ENCODE results near the gene ZNF222. TPM values are rescaled to one million over a fixed set of nuclear protein-coding genes. Genes with fewer than 3 reads are reported as not detected.
A peak's percentile ranks its signal among the peaks of the same experiment; 100 is the strongest.

ZNF222 gene
- 1 to 10 TPM; 2.0 to 7.3 (median 2.1) TPM for total RNA-seq

- H3K36me3 ChIP-seq, result peaks cover 0 to 42% (median 25%) of the 10 kb centered on the region in 3 donors
- peak within 1 kb of the TSS; percentile 54 to 88 (median 68) for H3K4me3 ChIP-seq
- peak within 1 kb of the TSS in 3 of 4 donors; percentile 56 to 64 (median 60) for H3K27ac ChIP-seq
- TF ChIP-seq POLR2A (IDR thresholded peaks at IDR 0.05) (no peak), EP300 (IDR thresholded peaks at IDR 0.05) (peak in 1 of 2 donors; percentile 46)
- WGBS, 2 donors, result 2% methylated on average over 35 to 37 of the region's 37 CpGs
- peak; percentile 52 to 78 for DNase-seq (ENCODE audit: low spot score in 2 of 2)
- H3K4me1 ChIP-seq, result peaks cover 0 to 6% (median 0%) of the 10 kb centered on the region in 4 donors
- no peaks in the 10 kb centered on the region for H3K27me3 ChIP-seq
- peaks cover 0 to 37% (median 10%) of the 10 kb centered on the region in 4 donors for H3K9me3 ChIP-seq
Observed at GRCh38 chr19:44025217-44025936, at the start of gene ZNF222. Gene ZNF222, plus strand, starts transcription at chr19:44025379. Its CDS starts 58 bp downstream, at chr19:44025437.

GRCh38 chr19:43976732-43977131 is 48.4 kb upstream of the ZNF222 start:
- H3K9me3 ChIP-seq, result peaks cover 4 to 100% (median 50%) of the 10 kb centered on the region in 4 donors
- TF ChIP-seq CTCF (IDR thresholded peaks at IDR 0.05) (no peak), POLR2A (IDR thresholded peaks at IDR 0.05) (no peak), EP300 (IDR thresholded peaks at IDR 0.05) (no peak)
- H3K27me3 ChIP-seq, result no peaks in the 10 kb centered on the region
- no peak overlapping the region for H3K27ac ChIP-seq
- WGBS, 2 donors, result 92 to 93% methylated on average over 1 of the region's 1 CpG
- no peak for DNase-seq (ENCODE audit: low spot score in 2 of 2)
- peaks cover 0 to 22% (median 0%) of the 10 kb centered on the region in 3 donors for H3K36me3 ChIP-seq
- no peaks in the 10 kb centered on the region for H3K4me1 ChIP-seq
- H3K4me3 ChIP-seq, result no peak overlapping the region

- peaks cover 0 to 27% (median 0%) of the 10 kb centered on the region in 3 donors for H3K36me3 ChIP-seq
- peaks cover 0 to 56% (median 14%) of the 10 kb centered on the region in 4 donors for H3K9me3 ChIP-seq
- no peaks in the 10 kb centered on the region for H3K27me3 ChIP-seq
- 77 to 80% methylated on average over 2 of the region's 2 CpGs for WGBS, 2 donors
- H3K27ac ChIP-seq, result peak overlapping the region in 1 of 4 donors; percentile 81
- H3K4me3 ChIP-seq, result peak overlapping the region; percentile 46 to 79 (median 58)
- peaks cover 0 to 14% (median 7%) of the 10 kb centered on the region in 4 donors for H3K4me1 ChIP-seq
- no peak for TF ChIP-seq CTCF (IDR thresholded peaks at IDR 0.05)
- no peak for TF ChIP-seq EP300 (IDR thresholded peaks at IDR 0.05)
- TF ChIP-seq POLR2A (IDR thresholded peaks at IDR 0.05), result no peak
- DNase-seq (ENCODE audit: low spot score in 2 of 2), result no peak
Observed at GRCh38 chr19:43983544-43983911, 41.7 kb upstream of the ZNF222 start.

GRCh38 chr19:43983912-43984686 is 41.1 kb upstream of the ZNF222 start, which contains the start of gene ZNF155:
Gene ZNF155, plus strand, starts transcription at chr19:43984188. Its CDS starts 4,356 bp downstream, at chr19:43988544.
- H3K4me1 ChIP-seq, result peaks cover 0 to 14% (median 7%) of the 10 kb centered on the region in 4 donors
- DNase-seq (ENCODE audit: low spot score in 2 of 2), result peak; percentile 76 to 87
- H3K27ac ChIP-seq, result peak within 1 kb of the TSS; percentile 3 to 85 (median 70)
- peaks cover 0 to 50% (median 12%) of the 10 kb centered on the region in 4 donors for H3K9me3 ChIP-seq
- no peak for TF ChIP-seq CTCF (IDR thresholded peaks at IDR 0.05)
- peak in 1 of 2 donors; percentile 81 for TF ChIP-seq EP300 (IDR thresholded peaks at IDR 0.05)
- TF ChIP-seq POLR2A (IDR thresholded peaks at IDR 0.05), result peak in 1 of 2 donors; percentile 17
- H3K27me3 ChIP-seq, result no peaks in the 10 kb centered on the region
- peaks cover 0 to 33% (median 2%) of the 10 kb centered on the region in 3 donors for H3K36me3 ChIP-seq
- H3K4me3 ChIP-seq, result peak within 1 kb of the TSS; percentile 46 to 79 (median 58)
- WGBS, 2 donors, result 1% methylated on average over 39 to 40 of the region's 40 CpGs

GRCh38 chr19:43984687-43985000 is 40.5 kb upstream of the ZNF222 start:
- no peaks in the 10 kb centered on the region for H3K27me3 ChIP-seq
- H3K4me3 ChIP-seq, result peak overlapping the region; percentile 46 to 79 (median 58)
- peak overlapping the region in 3 of 4 donors; percentile 60 to 85 (median 81) for H3K27ac ChIP-seq
- H3K36me3 ChIP-seq, result peaks cover 0 to 39% (median 5%) of the 10 kb centered on the region in 3 donors
- peaks cover 0 to 48% (median 10%) of the 10 kb centered on the region in 4 donors for H3K9me3 ChIP-seq
- 2 to 3% methylated on average over 14 of the region's 14 CpGs for WGBS, 2 donors
- H3K4me1 ChIP-seq, result peaks cover 0 to 14% (median 7%) of the 10 kb centered on the region in 4 donors
- TF ChIP-seq CTCF (IDR thresholded peaks at IDR 0.05) (no peak), POLR2A (IDR thresholded peaks at IDR 0.05) (no peak), EP300 (IDR thresholded peaks at IDR 0.05) (no peak)
- DNase-seq (ENCODE audit: low spot score in 2 of 2), result no peak

Measured in tibial nerve (tissue), 4 donors.